Measurements from ENCODE around the gene CIBAR2.

DNA sequence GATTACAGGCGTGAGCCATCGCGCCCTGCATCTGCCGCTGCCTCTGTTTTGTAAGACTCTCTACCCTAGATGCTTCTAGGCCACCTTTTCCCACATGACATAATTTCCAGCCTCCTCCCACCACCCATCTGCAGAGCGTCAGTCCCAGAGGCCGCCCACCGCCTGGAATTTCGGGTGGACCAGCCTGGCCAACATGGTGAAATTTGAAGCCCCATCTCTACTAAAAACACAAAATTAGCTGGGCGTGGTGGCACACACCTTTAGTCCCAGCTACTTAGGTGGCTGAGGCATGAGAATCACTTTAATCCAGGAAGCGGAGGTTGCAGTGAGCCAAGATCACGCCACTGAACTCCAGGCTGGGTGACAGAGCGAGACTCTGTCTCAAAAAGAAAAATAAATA lies 5.1 kb upstream of the CIBAR2 start:
- TF ChIP-seq POLR2A (IDR thresholded peaks at IDR 0.05; ENCODE audit: low read length) (no peak), GATA1 (IDR thresholded peaks at IDR 0.05; ENCODE audit: low read depth, low read length) (no peak)

All from erythroblast (primary cell).